HEK293T (cell line): Measurements from ENCODE around the gene EDIL3.

Experiments used
- FOXM1 ChIP-seq: fragments of 450-650 bp; IDR thresholded peaks from 2 replicates; pipeline ENCODE4 v1.6.1; 2017; ENCODE audit warnings: mild to moderate bottlenecking, borderline replicate concordance
- NFRKB ChIP-seq: fragments of 450-650 bp; IDR thresholded peaks from 2 replicates; pipeline ENCODE4 v1.6.1; 2016; ENCODE audit warnings: mild to moderate bottlenecking, moderate library complexity
- ZNF384 ChIP-seq: fragments of 450-650 bp; IDR thresholded peaks from 2 replicates; pipeline ENCODE4 v1.6.1; 2016

GRCh38 chr5:84260939-84261338 is 123.7 kb downstream of the EDIL3 start:
- TF ChIP-seq FOXM1: no peak
- no peak for TF ChIP-seq ZNF384
- no peak for TF ChIP-seq NFRKB
